ENCODE measurements around the gene UTP3. TPM values are rescaled to one million over a fixed set of nuclear protein-coding genes. Genes with fewer than 3 reads are reported as not detected.

Gene UTP3
- total and polyA plus RNA-seq, 9 of the 15 experiments (the other 6 are each of a cell fraction or from before 2014, with no cell fraction given), result 11.9 to 69.3 (median 34.0) TPM

DNA sequence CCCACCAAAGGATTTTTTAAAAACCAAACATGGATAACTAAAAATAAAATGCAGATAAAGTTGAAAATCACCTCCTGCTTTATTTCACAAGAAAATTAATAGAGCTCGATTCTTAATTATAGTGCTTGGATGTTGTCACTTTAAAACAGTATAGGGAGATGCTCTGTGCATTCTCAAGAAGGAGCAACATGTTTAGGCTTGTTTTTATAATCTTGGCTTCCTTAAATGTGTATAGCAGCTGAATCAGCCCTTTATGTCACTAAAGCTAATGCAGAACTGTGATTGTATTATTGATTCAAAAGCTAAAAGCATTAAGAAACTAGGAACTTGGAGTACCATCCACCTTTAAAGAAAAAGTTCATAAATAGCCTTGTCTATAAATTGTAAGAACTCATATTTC, 12.9 kb downstream of the UTP3 start:
- intact Hi-C loops (cut with micrococcal nuclease) (loop anchor here (5.0 to 10.0 kb wide), 2 partner anchors 49 to 294 kb away; partner anchors contain the start of gene DCK), in situ Hi-C loops (cut with MboI) (no loop called here)
- no peak overlapping the region for H3K27ac ChIP-seq (ENCODE audit: extremely low read depth, low read depth, low read length)
- no peak overlapping the region for H3K4me2 ChIP-seq (ENCODE audit: insufficient read depth, low read length)
- H3K36me3 ChIP-seq (ENCODE audit: control insufficient read depth, insufficient read depth, low read length), result no peaks in the 10 kb centered on the region
- POLR2A ChIA-PET, result interaction anchor here (1.6 to 1.8 kb wide), 2 partner anchors 12 kb away, joined by 5 to 7 read pairs; no protein-coding TSS in a partner anchor
- H3K27me3 ChIP-seq (ENCODE audit: control insufficient read depth in 2 of 2, insufficient read depth in 2 of 2, low read length in 2 of 2), result no peaks in the 10 kb centered on the region
- H3K79me2 ChIP-seq (ENCODE audit: control insufficient read depth, insufficient read depth, low read length), result peaks cover 7% of the 10 kb centered on the region
- no peak overlapping the region for H3K4me3 ChIP-seq
- no peaks in the 10 kb centered on the region for H3K9me3 ChIP-seq (replicated peaks; ENCODE audit: control insufficient read depth, insufficient read depth, low read depth, low read length)
- H2AFZ ChIP-seq (ENCODE audit: low read depth, low read length), result no peak overlapping the region
- WGBS (ENCODE audit: insufficient coverage, low coverage, missing lambda C conversion rate), result 47% methylated on average over 1 of the region's 1 CpG
- no peak for TF ChIP-seq NFIC (IDR thresholded peaks at IDR 0.05)
- TF ChIP-seq NFE2L1 (tag; IDR thresholded peaks at IDR 0.05; ENCODE audit: borderline replicate concordance, low read depth), result no peak
- TF ChIP-seq CCAR2 (IDR thresholded peaks at IDR 0.05; ENCODE audit: low read depth, low read length), result no peak
- no peak for TF ChIP-seq U2AF1 (optimal IDR thresholded peaks at IDR 0.05; ENCODE audit: low read depth, low read length)
- no peak for TF ChIP-seq L3MBTL2 (IDR thresholded peaks at IDR 0.05)
- no peak for TF ChIP-seq JUNB (CRISPR knock-in tag; conservative IDR thresholded peaks at IDR 0.05)
- TF ChIP-seq, protein P1, sequence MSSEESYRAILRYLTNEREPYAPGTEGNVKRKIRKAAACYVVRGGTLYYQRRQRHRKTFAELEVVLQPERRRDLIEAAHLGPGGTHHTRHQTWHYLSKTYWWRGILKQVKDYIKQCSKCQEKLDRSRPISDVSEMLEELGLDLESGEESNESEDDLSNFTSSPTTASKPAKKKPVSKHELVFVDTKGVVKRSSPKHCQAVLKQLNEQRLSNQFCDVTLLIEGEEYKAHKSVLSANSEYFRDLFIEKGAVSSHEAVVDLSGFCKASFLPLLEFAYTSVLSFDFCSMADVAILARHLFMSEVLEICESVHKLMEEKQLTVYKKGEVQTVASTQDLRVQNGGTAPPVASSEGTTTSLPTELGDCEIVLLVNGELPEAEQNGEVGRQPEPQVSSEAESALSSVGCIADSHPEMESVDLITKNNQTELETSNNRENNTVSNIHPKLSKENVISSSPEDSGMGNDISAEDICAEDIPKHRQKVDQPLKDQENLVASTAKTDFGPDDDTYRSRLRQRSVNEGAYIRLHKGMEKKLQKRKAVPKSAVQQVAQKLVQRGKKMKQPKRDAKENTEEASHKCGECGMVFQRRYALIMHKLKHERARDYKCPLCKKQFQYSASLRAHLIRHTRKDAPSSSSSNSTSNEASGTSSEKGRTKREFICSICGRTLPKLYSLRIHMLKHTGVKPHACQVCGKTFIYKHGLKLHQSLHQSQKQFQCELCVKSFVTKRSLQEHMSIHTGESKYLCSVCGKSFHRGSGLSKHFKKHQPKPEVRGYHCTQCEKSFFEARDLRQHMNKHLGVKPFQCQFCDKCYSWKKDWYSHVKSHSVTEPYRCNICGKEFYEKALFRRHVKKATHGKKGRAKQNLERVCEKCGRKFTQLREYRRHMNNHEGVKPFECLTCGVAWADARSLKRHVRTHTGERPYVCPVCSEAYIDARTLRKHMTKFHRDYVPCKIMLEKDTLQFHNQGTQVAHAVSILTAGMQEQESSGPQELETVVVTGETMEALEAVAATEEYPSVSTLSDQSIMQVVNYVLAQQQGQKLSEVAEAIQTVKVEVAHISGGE (CRISPR knock-in tag; IDR thresholded peaks at IDR 0.05), result no peak
- no peak for TF ChIP-seq GABPB1 (CRISPR knock-in tag; IDR thresholded peaks at IDR 0.05)
- TF ChIP-seq, protein P2, sequence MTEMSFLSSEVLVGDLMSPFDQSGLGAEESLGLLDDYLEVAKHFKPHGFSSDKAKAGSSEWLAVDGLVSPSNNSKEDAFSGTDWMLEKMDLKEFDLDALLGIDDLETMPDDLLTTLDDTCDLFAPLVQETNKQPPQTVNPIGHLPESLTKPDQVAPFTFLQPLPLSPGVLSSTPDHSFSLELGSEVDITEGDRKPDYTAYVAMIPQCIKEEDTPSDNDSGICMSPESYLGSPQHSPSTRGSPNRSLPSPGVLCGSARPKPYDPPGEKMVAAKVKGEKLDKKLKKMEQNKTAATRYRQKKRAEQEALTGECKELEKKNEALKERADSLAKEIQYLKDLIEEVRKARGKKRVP (CRISPR knock-in tag; IDR thresholded peaks at IDR 0.05), result no peak
- no peak for TF ChIP-seq ZNF324 (CRISPR knock-in tag; IDR thresholded peaks at IDR 0.05)
- TF ChIP-seq RB1 (IDR thresholded peaks at IDR 0.05; ENCODE audit: low read depth), result no peak
- no peak for TF ChIP-seq EP300 (IDR thresholded peaks at IDR 0.05; ENCODE audit: low read length)
- no peak for TF ChIP-seq ZNF586 (CRISPR knock-in tag; conservative IDR thresholded peaks at IDR 0.05)
- TF ChIP-seq, protein P3, sequence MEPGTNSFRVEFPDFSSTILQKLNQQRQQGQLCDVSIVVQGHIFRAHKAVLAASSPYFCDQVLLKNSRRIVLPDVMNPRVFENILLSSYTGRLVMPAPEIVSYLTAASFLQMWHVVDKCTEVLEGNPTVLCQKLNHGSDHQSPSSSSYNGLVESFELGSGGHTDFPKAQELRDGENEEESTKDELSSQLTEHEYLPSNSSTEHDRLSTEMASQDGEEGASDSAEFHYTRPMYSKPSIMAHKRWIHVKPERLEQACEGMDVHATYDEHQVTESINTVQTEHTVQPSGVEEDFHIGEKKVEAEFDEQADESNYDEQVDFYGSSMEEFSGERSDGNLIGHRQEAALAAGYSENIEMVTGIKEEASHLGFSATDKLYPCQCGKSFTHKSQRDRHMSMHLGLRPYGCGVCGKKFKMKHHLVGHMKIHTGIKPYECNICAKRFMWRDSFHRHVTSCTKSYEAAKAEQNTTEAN (CRISPR knock-in tag; IDR thresholded peaks at IDR 0.05), result no peak
- no peak for TF ChIP-seq ARNT (IDR thresholded peaks at IDR 0.05)
- TF ChIP-seq, protein P4, sequence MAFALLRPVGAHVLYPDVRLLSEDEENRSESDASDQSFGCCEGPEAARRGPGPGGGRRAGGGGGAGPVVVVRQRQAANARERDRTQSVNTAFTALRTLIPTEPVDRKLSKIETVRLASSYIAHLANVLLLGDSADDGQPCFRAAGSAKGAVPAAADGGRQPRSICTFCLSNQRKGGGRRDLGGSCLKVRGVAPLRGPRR (CRISPR knock-in tag; IDR thresholded peaks at IDR 0.05), result no peak
- TF ChIP-seq DIDO1 (tag; IDR thresholded peaks at IDR 0.05; ENCODE audit: low read depth), result no peak
- no peak for TF ChIP-seq ZNF76 (CRISPR knock-in tag; IDR thresholded peaks at IDR 0.05; ENCODE audit: borderline replicate concordance)
- CTCF ChIA-PET (ENCODE audit: low intra/inter-chr PET ratio), result no interaction called here
- no TSS peak for BruUV-seq (replicated peaks)
- H3K4me1 ChIP-seq (replicated peaks in 1 of 2; ENCODE audit: control insufficient read depth in 2 of 2, insufficient read depth in 2 of 2, low read length in 2 of 2), result peaks cover 9 to 15% of the 10 kb centered on the region in 2 experiments; a peak in 4 of 5 replicates
- H4K20me1 ChIP-seq (replicated peaks; ENCODE audit: control insufficient read depth, insufficient read depth, low read length), result no peaks in the 10 kb centered on the region
- ATAC-seq, result no peak
- no peaks in the 10 kb centered on the region for H3K9me1 ChIP-seq (ENCODE audit: control insufficient read depth, insufficient read depth, low read length)
- no peak overlapping the region for H3K9ac ChIP-seq (ENCODE audit: insufficient read depth in 1 of 2, low read depth in 2 of 2, low read length in 2 of 2)
- FAIRE-seq, result no peak
- no peak for DNase-seq (ENCODE audit: extremely low read depth in 1 of 4, low spot score in 3 of 4)

Measured in K562 (cell line).